Adrenal gland (tissue), 12 donors: ENCODE results near the gene ZSCAN16. TPM values are rescaled to one million over a fixed set of nuclear protein-coding genes. Genes with fewer than 3 reads are reported as not detected.

Experiments used
- DNase-seq, 7 donors: peaks; one replicate each; pipeline ENCODE4 v3.0.0-alpha.2; 2019 to 2020
- H3K27ac ChIP-seq, 5 donors: fragments of 200-600 bp; sonication (generic) in 4 of 5; 1 replicate in 3 of 5; 2 replicates in 2 of 5; pipeline versions ENCODE4 v1.5.1 to v1.8.0; 2016 to 2020; ENCODE audit warnings: mild to moderate bottlenecking in 1 of 5
- H3K27me3 ChIP-seq: fragments of 200-600 bp; 2 replicates; pipeline ENCODE4 v1.8.0; 2021
- H3K36me3 ChIP-seq, 2 donors: fragments of 200-600 bp; replicated peaks in 1 of 2; 1 replicate in 1 of 2; 2 replicates in 1 of 2; pipeline versions ENCODE4 v1.5.1 to v1.8.0; 2018 to 2022
- H3K4me1 ChIP-seq, 2 donors: fragments of 200-600 bp; replicated peaks in 1 of 2; 1 replicate in 1 of 2; 2 replicates in 1 of 2; pipeline versions ENCODE4 v1.5.1 to v1.8.0; 2018 to 2021
- H3K4me3 ChIP-seq, 4 donors: fragments of 200-600 bp; sonication (generic) in 3 of 4; one replicate each; pipeline ENCODE4 v1.5.1; 2016 to 2018
- H3K9me3 ChIP-seq, 3 donors: fragments of 200-600 bp; sonication (generic) in 1 of 3; replicated peaks in 1 of 3; 1 replicate in 2 of 3; 2 replicates in 1 of 3; pipeline versions ENCODE4 v1.5.1 to v1.8.0; 2016 to 2021
- CTCF ChIP-seq, 6 experiments: fragments of 450-650 bp in 4 of 6; fragments of 200-600 bp in 2 of 6; sonication (generic) in 1 of 6; IDR thresholded peaks; 1 replicate in 5 of 6; 2 replicates in 1 of 6; pipeline versions ENCODE4 v1.5.1 to v1.8.0; 2016 to 2021; ENCODE audit warnings: antibody characterized with exemption in 6 of 6, mild to moderate bottlenecking in 2 of 6, moderate library complexity in 1 of 6
- POLR2A ChIP-seq, 2 donors: fragments of 450-650 bp; IDR thresholded peaks; one replicate each; pipeline ENCODE4 v1.6.1; 2017; ENCODE audit warnings: antibody characterized with exemption in 2 of 2, mild to moderate bottlenecking in 2 of 2, moderate library complexity in 1 of 2
- WGBS, 4 donors: extraction: QIAGEN DNeasy Blood & Tissue Kit in 2 of 4; methylation state at CpG; one replicate each; pipeline versions ENCODE4 v1.1.5 to v1.1.7; 2013 to 2017; 5-methylcytosine and 5-hydroxymethylcytosine counted together
- intact Hi-C, 2 donors: fragments of 100-400 bp; cut with DNase I; formaldehyde crosslinking; loops; one replicate each; pipeline versions ENCODE4 v1.14.1 to v1.15.0; 2022 to 2023
- polyA plus RNA-seq, 3 donors: library from polyadenylated mRNA; stranded (reverse); fragments of 200-250 nt in 2 of 3; fragments of 350-450 nt in 1 of 3; fragmentation: Illumina TruSeq in 1 of 3; extraction: RNeasy Lipid Tissue Mini Kit (QIAGEN cat#74804) in 1 of 3; gene quantifications; one replicate each; pipeline ENCODE4 v1.2.3, GENCODE V29; 2013 to 2014
- total RNA-seq, 9 donors: library from RNA; depleted of rRNA in 4 of 9; stranded (reverse); fragments of >200 nt in 4 of 9; fragments of 120-200 nt in 1 of 9; fragmentation: NEBNext Ultra II Directional in 1 of 9; extraction: Animal tissue kit (Norgen Biotek cat#: 25700) in 1 of 9; gene quantifications; one replicate each; pipeline versions ENCODE4 v1.1.0 to v1.2.4, GENCODE V29; 2013 to 2023
- donor health status: healthy with polysubstance abuse.
- donor health status: Bipolar disorder and iron deficiency.
- donor health status: DM: yes; HTN: yes; CAD: no.
- donor health status: DM: no; HTN: no; CAD: no.
- donor health status: DM: no; HTN: no; CAD: no.
- donor health status: DM: yes; HTN: yes; CAD: no.

The ZSCAN16 gene
- total and polyA plus RNA-seq, 12 donors = 1.8 to 9.6 (median 4.5) TPM

GRCh38 chr6:28136585-28137504 lies 12.4 kb downstream of the ZSCAN16 start:
- Histone ChIP-seq H3K36me3 (no peaks in the 10 kb centered on the region), H3K4me3 (peak overlapping the region; percentile 54 to 90 (median 72)), H3K9me3 (no peaks in the 10 kb centered on the region), H3K27ac (peak overlapping the region; percentile 89 to 96 (median 95)), H3K27me3 (no peaks in the 10 kb centered on the region), H3K4me1 (peaks cover 5 to 31% of the 10 kb centered on the region in 2 donors)
- intact Hi-C loops = loop anchor here in 1 of 2 donors (10.0 kb wide), 1 partner anchor 218 kb away; no protein-coding TSS in a partner anchor
- TF ChIP-seq POLR2A (IDR thresholded peaks at IDR 0.05) (peak; percentile 50 to 67), CTCF (IDR thresholded peaks at IDR 0.05) (no peak)
- peak; percentile 88 to 97 (median 96) for DNase-seq
- 0 to 1% (median 0%) methylated on average over 33 to 58 of the region's 58 CpGs for WGBS, 4 donors

GRCh38 chr6:28137505-28137981 lies 13.1 kb downstream of the ZSCAN16 start:
- Histone ChIP-seq H3K27ac (peak overlapping the region; percentile 89 to 96 (median 95)), H3K4me1 (peaks cover 5 to 34% of the 10 kb centered on the region in 2 donors), H3K9me3 (no peaks in the 10 kb centered on the region), H3K27me3 (no peaks in the 10 kb centered on the region), H3K36me3 (no peaks in the 10 kb centered on the region), H3K4me3 (peak overlapping the region in 2 of 4 donors; percentile 76 to 90)
- WGBS, 4 donors = 1 to 3% (median 2%) methylated on average over 6 of the region's 6 CpGs
- no peak for DNase-seq
- no peak for TF ChIP-seq POLR2A (IDR thresholded peaks at IDR 0.05)
- TF ChIP-seq CTCF (IDR thresholded peaks at IDR 0.05) = no peak
- intact Hi-C loops = loop anchor here in 1 of 2 donors (10.0 kb wide), 1 partner anchor 217 kb away; no protein-coding TSS in a partner anchor

- Histone ChIP-seq H3K27me3 (no peaks in the 10 kb centered on the region), H3K27ac (no peak overlapping the region), H3K36me3 (no peaks in the 10 kb centered on the region), H3K9me3 (no peaks in the 10 kb centered on the region), H3K4me1 (peaks cover 5 to 40% of the 10 kb centered on the region in 2 donors), H3K4me3 (no peak overlapping the region)
- no peak for DNase-seq
- intact Hi-C loops = loop anchor here (10.0 kb wide), 2 partner anchors 75 to 215 kb away; no protein-coding TSS in a partner anchor
- no peak for TF ChIP-seq CTCF (IDR thresholded peaks at IDR 0.05)
- TF ChIP-seq POLR2A (IDR thresholded peaks at IDR 0.05) = no peak
- 62 to 77% (median 69%) methylated on average over 9 of the region's 9 CpGs for WGBS, 4 donors
Observed at GRCh38 chr6:28139860-28140543, 15.6 kb downstream of the ZSCAN16 start.

- Histone ChIP-seq H3K9me3 (no peaks in the 10 kb centered on the region), H3K36me3 (no peaks in the 10 kb centered on the region), H3K4me1 (peaks cover 5 to 34% of the 10 kb centered on the region in 2 donors), H3K27ac (no peak overlapping the region), H3K27me3 (no peaks in the 10 kb centered on the region), H3K4me3 (no peak overlapping the region)
- TF ChIP-seq POLR2A (IDR thresholded peaks at IDR 0.05) = no peak
- TF ChIP-seq CTCF (IDR thresholded peaks at IDR 0.05) = no peak
- DNase-seq = no peak
- intact Hi-C loops = loop anchor here in 1 of 2 donors (10.0 kb wide), 1 partner anchor 74 kb away; no protein-coding TSS in a partner anchor
- 66 to 77% (median 69%) methylated on average over 5 of the region's 5 CpGs for WGBS, 4 donors
Observed at GRCh38 chr6:28140616-28141015, 16.2 kb downstream of the ZSCAN16 start.
